ENCODE measurements around the gene MUCL1. TPM values are rescaled to one million over a fixed set of nuclear protein-coding genes. Genes with fewer than 3 reads are reported as not detected.
"Not testable (repeated sequence)": the region's sequence is repeated elsewhere in the genome, so short reads cannot be mapped to it uniquely, and the experiment has no call there.

Gene MUCL1
- total RNA-seq, 2 donors from 2014 or later: not detected

GRCh38 chr12:54870617-54871016 is 16.3 kb downstream of the MUCL1 start:
- H3K4me1 ChIP-seq (ENCODE audit: control insufficient read depth in 1 of 2, low read depth in 2 of 2): no peaks in the 10 kb centered on the region
- no peaks in the 10 kb centered on the region for H3K9me3 ChIP-seq
- no peaks in the 10 kb centered on the region for H3K36me3 ChIP-seq
- TF ChIP-seq CTCF (IDR thresholded peaks at IDR 0.05): no peak
- DNase-seq (ENCODE audit: low spot score): no peak
- no peak overlapping the region for H3K27ac ChIP-seq
- H3K27me3 ChIP-seq (replicated peaks; ENCODE audit: insufficient read depth): no peaks in the 10 kb centered on the region
- no peak overlapping the region for H3K4me3 ChIP-seq
- no peak for ATAC-seq (ENCODE audit: insufficient number of reproducible peaks, low FRiP score, low read depth)

GRCh38 chr12:54879150-54879549 is 24.8 kb downstream of the MUCL1 start:
- H3K27ac ChIP-seq: no peak overlapping the region

GRCh38 chr12:54879579-54879978 is 25.3 kb downstream of the MUCL1 start:
- Histone ChIP-seq H3K4me1 (ENCODE audit: control insufficient read depth in 1 of 2, low read depth in 2 of 2) (no peaks in the 10 kb centered on the region), H3K36me3 (no peaks in the 10 kb centered on the region), H3K9me3 (no peaks in the 10 kb centered on the region), H3K4me3 (no peak overlapping the region), H3K27ac (no peak overlapping the region), H3K27me3 (replicated peaks; ENCODE audit: insufficient read depth) (no peaks in the 10 kb centered on the region)
- no peak for DNase-seq (ENCODE audit: low spot score)
- ATAC-seq (ENCODE audit: insufficient number of reproducible peaks, low FRiP score, low read depth): no peak
- TF ChIP-seq CTCF (IDR thresholded peaks at IDR 0.05): no peak

More at GRCh38 chr12:54879150-54879549, 24.8 kb downstream of the MUCL1 start:
- no peaks in the 10 kb centered on the region for H3K27me3 ChIP-seq (replicated peaks; ENCODE audit: insufficient read depth)
- ATAC-seq (ENCODE audit: insufficient number of reproducible peaks, low FRiP score, low read depth): no peak
- no peak for TF ChIP-seq CTCF (IDR thresholded peaks at IDR 0.05)
- H3K36me3 ChIP-seq: no peaks in the 10 kb centered on the region
- H3K9me3 ChIP-seq: no peaks in the 10 kb centered on the region
- no peak for DNase-seq (ENCODE audit: low spot score)
- H3K4me3 ChIP-seq: no peak overlapping the region
- no peaks in the 10 kb centered on the region for H3K4me1 ChIP-seq (ENCODE audit: control insufficient read depth in 1 of 2, low read depth in 2 of 2)

GRCh38 chr12:54882079-54882478 is 27.8 kb downstream of the MUCL1 start:
- ATAC-seq (ENCODE audit: insufficient number of reproducible peaks, low FRiP score, low read depth) (no peak), DNase-seq (ENCODE audit: low spot score) (no peak)

GRCh38 chr12:54882597-54882996 is 28.3 kb downstream of the MUCL1 start:
- H3K27ac ChIP-seq; H3K4me3 ChIP-seq; H3K4me1 ChIP-seq (ENCODE audit: control insufficient read depth in 1 of 2, low read depth in 2 of 2); H3K27me3 ChIP-seq (replicated peaks; ENCODE audit: insufficient read depth); ATAC-seq (ENCODE audit: insufficient number of reproducible peaks, low FRiP score, low read depth); DNase-seq (ENCODE audit: low spot score); H3K9me3 ChIP-seq; H3K36me3 ChIP-seq: not testable (repeated sequence)

More at GRCh38 chr12:54882079-54882478, 27.8 kb downstream of the MUCL1 start:
- Histone ChIP-seq H3K4me1 (ENCODE audit: control insufficient read depth in 1 of 2, low read depth in 2 of 2) (no peaks in the 10 kb centered on the region), H3K27ac (no peak overlapping the region), H3K36me3 (no peaks in the 10 kb centered on the region), H3K27me3 (replicated peaks; ENCODE audit: insufficient read depth) (no peaks in the 10 kb centered on the region), H3K9me3 (no peaks in the 10 kb centered on the region), H3K4me3 (no peak overlapping the region)
- no peak for TF ChIP-seq CTCF (IDR thresholded peaks at IDR 0.05)

- not testable (repeated sequence) for H3K9me3 ChIP-seq; H3K4me1 ChIP-seq (ENCODE audit: control insufficient read depth in 1 of 2, low read depth in 2 of 2); ATAC-seq (ENCODE audit: insufficient number of reproducible peaks, low FRiP score, low read depth); H3K27me3 ChIP-seq (replicated peaks; ENCODE audit: insufficient read depth); H3K36me3 ChIP-seq; H3K27ac ChIP-seq; H3K4me3 ChIP-seq; DNase-seq (ENCODE audit: low spot score)
Observed at GRCh38 chr12:54888428-54888827, 34.1 kb downstream of the MUCL1 start.
